Hepatocyte (in vitro differentiated cells): Measurements from ENCODE around the gene DIP2C. TPM values are rescaled to one million over a fixed set of nuclear protein-coding genes. Genes with fewer than 3 reads are reported as not detected.

Experiments used
- DNase-seq: peaks from one replicate; pipeline ENCODE4 v3.0.0-alpha.2; 2016; ENCODE audit warnings: low spot score
- H2AFZ ChIP-seq: fragments of 200-600 bp; sonication (generic); 2 replicates; pipeline ENCODE4 v1.6.0; 2016; ENCODE audit warnings: antibody characterized with exemption, mild to moderate bottlenecking
- H3K27ac ChIP-seq: fragments of 200-600 bp; sonication (generic); 2 replicates; pipeline ENCODE4 v1.5.1; 2016; ENCODE audit warnings: mild to moderate bottlenecking
- H3K27me3 ChIP-seq: fragments of 200-600 bp; sonication (generic); 2 replicates; pipeline ENCODE4 v1.6.1; 2016
- H3K36me3 ChIP-seq: fragments of 200-600 bp; sonication (generic); replicated peaks from 2 replicates; pipeline ENCODE4 v1.5.1; 2016; ENCODE audit warnings: low read depth; ENCODE audit not compliant: insufficient read depth
- H3K4me1 ChIP-seq: fragments of 200-600 bp; sonication (generic); 2 replicates; pipeline ENCODE4 v1.5.1; 2016; ENCODE audit warnings: mild to moderate bottlenecking, moderate library complexity; ENCODE audit not compliant: insufficient read depth
- H3K4me2 ChIP-seq: fragments of 200-600 bp; sonication (generic); 2 replicates; pipeline ENCODE4 v1.6.0; 2016
- H3K4me3 ChIP-seq: fragments of 200-600 bp; sonication (generic); 2 replicates; pipeline ENCODE4 v1.5.1; 2016; ENCODE audit warnings: mild to moderate bottlenecking
- H3K79me2 ChIP-seq: fragments of 200-600 bp; sonication (generic); 2 replicates; pipeline ENCODE4 v1.6.0; 2017; ENCODE audit warnings: mild to moderate bottlenecking
- H3K9me2 ChIP-seq: fragments of 200-600 bp; sonication (generic); replicated peaks from 2 replicates; pipeline ENCODE4 v1.6.0; 2017; ENCODE audit warnings: mild to moderate bottlenecking; ENCODE audit not compliant: insufficient read depth
- H3K9me3 ChIP-seq: fragments of 200-600 bp; sonication (generic); 2 replicates; pipeline ENCODE4 v1.5.1; 2016; ENCODE audit warnings: low read depth, mild to moderate bottlenecking
- H4K20me1 ChIP-seq: fragments of 200-600 bp; sonication (generic); 2 replicates; pipeline ENCODE4 v1.6.0; 2016; ENCODE audit warnings: mild to moderate bottlenecking; ENCODE audit not compliant: insufficient read depth, poor library complexity, severe bottlenecking
- CTCF ChIP-seq: fragments of 200-600 bp; sonication (generic); IDR thresholded peaks from 2 replicates; pipeline ENCODE4 v1.5.1; 2016; ENCODE audit warnings: antibody characterized with exemption, mild to moderate bottlenecking; ENCODE audit not compliant: poor library complexity
- EZH2 ChIP-seq: fragments of 200-600 bp; sonication (generic); IDR thresholded peaks from 2 replicates; pipeline ENCODE4 v1.6.1; 2016; ENCODE audit warnings: antibody characterized with exemption, mild to moderate bottlenecking, borderline replicate concordance
- EZH2phosphoT487 ChIP-seq: fragments of 200-600 bp; sonication (generic); IDR thresholded peaks from one replicate; pipeline ENCODE4 v1.6.1; 2018; ENCODE audit warnings: antibody characterized with exemption, mild to moderate bottlenecking, low read depth, moderate library complexity; ENCODE audit not compliant: unreplicated experiment, severe bottlenecking
- WGBS: methylation state at CpG from one replicate; pipeline ENCODE4 v1.1.6; 2016; ENCODE audit warnings: low lambda C conversion rate; ENCODE audit errors: missing lambda C conversion rate; 5-methylcytosine and 5-hydroxymethylcytosine counted together
- polyA plus RNA-seq: library from polyadenylated mRNA; unstranded; fragments of >200 nt; fragmentation: Nextera tagmentation; extraction: Ambion mirVana; gene quantifications from 2 replicates; pipeline ENCODE4 v1.2.1, GENCODE V29; 2016
- total RNA-seq: library from RNA; depleted of rRNA; stranded (reverse); fragments of >200 nt; gene quantifications from 2 replicates; pipeline ENCODE4 v1.2.3, GENCODE V29; 2014

DIP2C gene
- total and polyA plus RNA-seq, 2 experiments from 2014 or later = 11.1 to 12.8 TPM

DNA sequence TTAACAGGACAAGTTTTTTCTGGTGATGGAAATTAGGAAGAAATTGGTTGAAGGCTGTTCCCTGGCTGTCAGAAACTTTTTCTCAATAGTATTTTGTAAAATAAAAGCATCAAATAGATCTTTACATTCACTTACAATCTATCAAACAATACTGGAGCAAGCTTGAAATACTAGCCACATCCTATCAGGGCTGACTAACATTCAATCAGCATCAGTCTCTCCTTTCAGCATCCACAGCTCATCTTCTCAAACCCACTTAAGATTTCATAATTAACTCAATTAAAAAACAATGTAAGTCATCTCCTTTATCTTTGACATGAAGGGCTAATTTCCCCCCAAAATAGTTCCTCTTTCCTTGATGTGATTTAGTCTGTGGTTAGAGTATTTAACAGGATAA, 80.2 kb downstream of the DIP2C start:
- peaks cover 72% of the 10 kb centered on the region for H3K79me2 ChIP-seq
- no peak overlapping the region for H3K4me3 ChIP-seq
- H3K27me3 ChIP-seq = no peaks in the 10 kb centered on the region
- H3K9me2 ChIP-seq = no peaks in the 10 kb centered on the region
- no peak overlapping the region for H2AFZ ChIP-seq
- no peak overlapping the region for H3K27ac ChIP-seq
- no peaks in the 10 kb centered on the region for H3K36me3 ChIP-seq
- DNase-seq = no peak
- peaks cover 6% of the 10 kb centered on the region for H3K4me1 ChIP-seq
- H3K9me3 ChIP-seq = no peaks in the 10 kb centered on the region
- peaks cover 56% of the 10 kb centered on the region for H4K20me1 ChIP-seq
- no peak for TF ChIP-seq CTCF
- TF ChIP-seq EZH2 = no peak
- no peak for TF ChIP-seq EZH2phosphoT487
- H3K4me2 ChIP-seq = no peak overlapping the region

DNA sequence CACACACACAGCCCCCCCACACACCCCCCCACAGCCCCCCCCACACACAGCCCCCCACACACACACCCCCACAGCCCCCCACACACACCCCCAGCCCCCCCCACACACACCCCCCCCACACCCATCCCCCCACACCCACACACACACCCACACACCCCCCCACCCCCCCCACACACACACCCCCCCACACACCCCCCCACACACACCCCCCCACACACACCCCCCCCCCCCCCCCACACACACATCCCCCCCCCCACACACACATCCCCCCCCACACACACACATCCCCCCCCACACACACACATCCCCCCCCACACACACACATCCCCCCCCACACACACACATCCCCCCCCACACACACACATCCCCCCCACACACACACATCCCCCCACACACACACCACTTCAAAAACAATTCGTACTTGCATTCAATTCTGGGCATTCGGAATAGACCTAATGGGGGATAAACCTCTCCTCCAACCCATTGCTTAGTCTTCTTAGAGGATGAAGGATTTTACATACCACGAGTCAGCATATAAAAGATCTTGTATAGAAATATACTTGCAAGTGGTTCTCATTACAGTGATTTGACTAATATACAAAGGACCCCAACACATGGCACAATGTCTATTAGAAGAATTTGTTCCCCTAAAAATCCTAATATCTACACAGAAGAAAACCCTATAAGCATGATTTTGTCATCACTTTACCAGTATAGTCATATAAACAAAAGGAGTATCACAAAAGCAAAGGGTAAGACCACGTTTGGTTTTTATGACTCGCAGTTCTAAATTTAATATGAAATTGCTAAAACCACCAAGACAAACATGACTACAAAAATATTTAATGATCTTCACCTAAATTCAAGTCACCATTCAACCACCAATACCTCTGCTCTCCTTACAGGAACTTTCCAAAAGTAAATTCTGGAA, 80.9 kb downstream of the DIP2C start:
- H3K4me3 ChIP-seq = no peak overlapping the region
- TF ChIP-seq EZH2 (no peak), EZH2phosphoT487 (no peak), CTCF (no peak)
- H3K27me3 ChIP-seq = no peaks in the 10 kb centered on the region
- no peaks in the 10 kb centered on the region for H3K9me2 ChIP-seq
- H2AFZ ChIP-seq = no peak overlapping the region
- 50% methylated on average over 5 of the region's 5 CpGs for WGBS
- no peak for DNase-seq
- H3K27ac ChIP-seq = no peak overlapping the region
- H4K20me1 ChIP-seq = peaks cover 54% of the 10 kb centered on the region
- no peaks in the 10 kb centered on the region for H3K36me3 ChIP-seq
- H3K79me2 ChIP-seq = peaks cover 70% of the 10 kb centered on the region
- peaks cover 6% of the 10 kb centered on the region for H3K4me1 ChIP-seq
- H3K4me2 ChIP-seq = no peak overlapping the region
- H3K9me3 ChIP-seq = no peaks in the 10 kb centered on the region

DNA sequence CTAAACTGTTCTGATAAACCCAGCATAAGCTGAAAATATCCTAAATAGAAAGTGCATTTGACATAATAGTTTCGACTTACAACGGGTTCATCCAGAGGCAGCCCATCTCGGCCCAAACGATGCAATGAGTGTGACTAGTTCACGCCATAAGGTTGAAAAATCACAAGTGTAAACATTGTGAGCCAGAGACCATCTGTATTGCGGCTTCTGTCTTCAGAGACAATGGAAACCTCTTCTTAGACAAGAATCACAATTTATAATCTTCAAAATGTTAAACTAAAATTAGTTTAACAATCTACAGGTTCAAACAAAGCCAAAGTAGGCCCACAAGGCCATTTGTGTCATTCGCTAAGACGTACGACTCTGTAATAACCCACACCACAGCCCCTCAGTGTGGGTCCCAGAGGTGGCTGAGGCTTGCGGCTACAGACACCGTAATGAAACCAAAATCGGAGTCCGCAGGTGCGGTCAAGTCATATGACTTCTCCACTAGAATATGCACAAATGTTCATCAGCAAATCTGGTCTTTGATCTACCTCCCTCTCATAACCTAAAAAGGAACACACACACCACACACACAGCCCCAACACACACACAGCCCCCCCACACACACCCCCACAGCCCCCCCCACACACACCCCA, 81.8 kb downstream of the DIP2C start:
- no peak for DNase-seq
- H3K4me1 ChIP-seq = peaks cover 1% of the 10 kb centered on the region
- no peak overlapping the region for H3K27ac ChIP-seq
- no peak overlapping the region for H3K4me3 ChIP-seq
- peaks cover 51% of the 10 kb centered on the region for H4K20me1 ChIP-seq
- H3K79me2 ChIP-seq = peaks cover 75% of the 10 kb centered on the region
- no peaks in the 10 kb centered on the region for H3K27me3 ChIP-seq
- no peaks in the 10 kb centered on the region for H3K36me3 ChIP-seq
- H3K9me2 ChIP-seq = no peaks in the 10 kb centered on the region
- TF ChIP-seq EZH2 = no peak
- no peak for TF ChIP-seq EZH2phosphoT487
- no peak for TF ChIP-seq CTCF
- H2AFZ ChIP-seq = no peak overlapping the region
- no peaks in the 10 kb centered on the region for H3K9me3 ChIP-seq
- WGBS = 96% methylated on average over 14 of the region's 14 CpGs
- no peak overlapping the region for H3K4me2 ChIP-seq
